ENCODE results near the gene PLOD3. TPM values are rescaled to one million over a fixed set of nuclear protein-coding genes. Genes with fewer than 3 reads are reported as not detected.

Gene PLOD3
- total and polyA plus RNA-seq, 2 donors (not counting 3 experiments of a cell fraction or from before 2014, with no cell fraction given) = 143 to 170 TPM

DNA sequence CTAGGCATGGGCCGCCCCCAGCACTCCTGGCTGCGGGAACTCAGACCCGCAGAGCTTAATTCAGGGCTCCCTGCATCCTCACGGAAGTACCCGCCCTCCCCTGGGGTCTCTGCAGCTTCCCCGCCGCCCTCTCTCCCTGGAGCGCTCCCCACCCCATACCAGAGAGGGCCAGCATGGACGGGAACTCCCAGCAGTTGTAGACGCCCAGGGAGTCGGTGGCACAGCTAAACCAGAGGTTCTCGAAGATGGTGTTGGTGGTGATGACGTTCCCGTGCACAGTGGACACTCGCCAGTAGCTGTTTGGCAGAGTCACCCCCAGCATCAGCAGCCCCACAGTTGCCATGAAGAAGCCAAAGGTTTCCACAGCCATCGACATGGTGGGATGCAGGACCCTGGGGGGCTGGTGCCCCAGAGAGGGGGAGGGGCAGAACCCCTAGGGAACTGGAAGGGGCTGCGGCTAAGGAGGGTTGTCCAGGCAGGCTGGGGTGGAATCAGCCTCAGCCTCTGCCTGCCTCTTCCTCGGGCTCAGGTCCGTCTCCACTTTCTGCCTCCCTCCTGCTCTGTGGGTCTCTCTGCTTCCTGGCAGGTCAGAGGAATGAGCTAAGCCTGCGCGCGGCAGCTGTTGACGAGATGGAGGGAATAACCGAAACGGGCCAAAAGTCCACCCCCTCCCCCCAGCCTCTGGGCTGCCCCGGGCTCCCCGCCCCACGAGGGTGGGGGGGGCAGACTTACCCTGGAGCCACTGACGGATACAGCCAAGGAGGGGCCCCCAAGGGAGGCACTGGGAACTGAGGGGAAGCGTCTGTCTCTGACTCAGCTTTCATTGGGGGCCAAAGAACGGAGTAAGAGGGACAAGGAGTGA is 20.1 kb upstream of the PLOD3 start, which contains the start of gene CLDN15:
TSS of gene CLDN15 (minus strand) at position 597 of the 862 bp plus-strand sequence. CDS start at position 376, 221 bp downstream.
- H3K27ac ChIP-seq (ENCODE audit: insufficient read depth, low read depth, low read length) = peak within 1 kb of the TSS; percentile 36
- H3K9me1 ChIP-seq (replicated peaks; ENCODE audit: control insufficient read depth, extremely low read depth, insufficient read depth, low read length) = no peaks in the 10 kb centered on the region
- DNase-seq (ENCODE audit: low read depth, low spot score) = peak; percentile 51
- intact Hi-C loops (cut with micrococcal nuclease) (loop anchor here (5.0 kb wide), 1 partner anchor 45 kb away; no protein-coding TSS in a partner anchor), dilution Hi-C loops (cut with MboI; ENCODE audit: extremely low pct_ligation_motif_present, low sequenced_read_pairs) (no loop called here)
- CTCF ChIA-PET = interaction anchor here (1.1 to 3.5 kb wide), 8 partner anchors 9 to 343 kb away, joined by 3 to 23 read pairs (median 9); partner anchors contain the start of genes PLOD3 and ZNHIT1
- no peak within 1 kb of the TSS for H3K4me3 ChIP-seq (replicated peaks in 1 of 3; ENCODE audit: insufficient read depth in 1 of 3, low read depth in 1 of 3, low read length in 3 of 3)
- no peaks in the 10 kb centered on the region for H4K20me1 ChIP-seq (replicated peaks; ENCODE audit: control insufficient read depth, extremely low read depth, insufficient read depth, low read length)
- POLR2A ChIA-PET = interaction anchor here (0.6 to 1.1 kb wide), 2 partner anchors 9 to 546 kb away, joined by 3 to 4 read pairs; no protein-coding TSS in a partner anchor
- H3K4me2 ChIP-seq (ENCODE audit: insufficient read depth, low read length) = no peak within 1 kb of the TSS
- no peak within 1 kb of the TSS for H2AFZ ChIP-seq (ENCODE audit: low read depth, low read length)
- no peak for TF ChIP-seq MYC (IDR thresholded peaks at IDR 0.05; ENCODE audit: low read depth, low read length)
- TF ChIP-seq JUN (IDR thresholded peaks at IDR 0.05; ENCODE audit: borderline replicate concordance, insufficient read depth, insufficient read length, low read depth) = no peak
- no peak for TF ChIP-seq FOS (IDR thresholded peaks at IDR 0.05; ENCODE audit: borderline replicate concordance, insufficient read depth, low read length)
- TF ChIP-seq POLR2AphosphoS5 (IDR thresholded peaks at IDR 0.05; ENCODE audit: insufficient read depth, low read depth, low read length) = no peak
- no peak for TF ChIP-seq GATA2 (IDR thresholded peaks at IDR 0.05; ENCODE audit: insufficient read depth, insufficient read length, low read depth, low read length)
- no peak for TF ChIP-seq CTCF (IDR thresholded peaks at IDR 0.05; ENCODE audit: extremely low read depth in 1 of 2, insufficient read depth in 1 of 2, low read depth in 1 of 2, low read length in 2 of 2)
- no peak for TF ChIP-seq POLR2A (IDR thresholded peaks at IDR 0.05; ENCODE audit: low read depth, low read length)
- TF ChIP-seq EZH2 (IDR thresholded peaks at IDR 0.05; ENCODE audit: borderline replicate concordance, low read depth, low read length, severe bottlenecking) = no peak
- no peak for TF ChIP-seq MAX (IDR thresholded peaks at IDR 0.05; ENCODE audit: insufficient read depth, insufficient read length)
- FAIRE-seq = peak; percentile 68
- peak within 1 kb of the TSS; percentile 6 for H3K9ac ChIP-seq (replicated peaks; ENCODE audit: extremely low read depth, insufficient read depth, low read length)
- no peaks in the 10 kb centered on the region for H3K27me3 ChIP-seq (ENCODE audit: control insufficient read depth in 2 of 2, insufficient read depth in 2 of 2, low read length in 2 of 2)
- no peaks in the 10 kb centered on the region for H3K9me3 ChIP-seq (replicated peaks; ENCODE audit: control insufficient read depth, insufficient read depth, low read length)
- H3K36me3 ChIP-seq (ENCODE audit: control insufficient read depth in 2 of 2, extremely low read depth in 1 of 2, insufficient read depth in 2 of 2, low read length in 2 of 2) = peaks cover 0 to 16% of the 10 kb centered on the region in 2 experiments
- H3K79me2 ChIP-seq (ENCODE audit: control insufficient read depth, insufficient read depth, low read length) = peaks cover 5% of the 10 kb centered on the region
- peaks cover 27% of the 10 kb centered on the region for H3K4me1 ChIP-seq (ENCODE audit: control insufficient read depth, extremely low read depth, insufficient read depth, low read length)
- BruUV-seq (replicated peaks) = no TSS peak
